HepG2 (cell line): ENCODE results near the gene SMNDC1. TPM values are rescaled to one million over a fixed set of nuclear protein-coding genes. Genes with fewer than 3 reads are reported as not detected.

ENCODE experiments used
- ATAC-seq: fragments of 200-7000 bp; cut with Tn5 transposase; 3 replicates; pipeline ENCODE4 v1.9.1; 2020; ENCODE audit warnings: mild to moderate bottlenecking, moderate library complexity
- BruUV-seq: library from RNA; stranded (reverse); fragments of 400-500 nt; replicated peaks from 2 replicates; lab custom pipeline; 2021; lab: Mats Ljungman, UMichigan
- CTCF ChIA-PET: fragments of 300-600 bp; formaldehyde crosslinking; extraction: SDS; loops from one replicate; lab custom pipeline; 2021; ENCODE audit warnings: low total read pairs, inconsistent platforms, low intra/inter-chr PET ratio; lab: Yijun Ruan, JAX
- POLR2A ChIA-PET: fragments of 350-600 bp; sonication (Branson Sonifier 250); formaldehyde crosslinking; loops from one replicate; lab custom pipeline; 2020; ENCODE audit warnings: antibody characterized with exemption, inconsistent platforms; lab: Yijun Ruan, JAX
- DNase-seq: peaks from one replicate; pipeline ENCODE4 v3.0.0-alpha.2; 2015; ENCODE audit warnings: low spot score
- FAIRE-seq: peaks from 3 replicates; lab custom pipeline; 2011; peaks lifted over from hg19 to GRCh38; lab: Jason Lieb, UNC
- H2AFZ ChIP-seq: one replicate; pipeline ENCODE4 v1.6.1; 2011; ENCODE audit warnings: low read length, inconsistent platforms
- H3K27ac ChIP-seq: fragments of 300-600 bp; 3 replicates; pipeline ENCODE4 v1.8.0; 2011; ENCODE audit warnings: mixed run types, mild to moderate bottlenecking, mixed read lengths, low read length, inconsistent platforms; ENCODE audit not compliant: insufficient read depth; ENCODE audit errors: extremely low read length
- H3K27me3 ChIP-seq, 2 experiments: fragments of 200-600 bp in 1 of 2; 2 replicates in 1 of 2; 3 replicates in 1 of 2; pipeline versions ENCODE4 v1.6.0 to v1.8.0; 2011; ENCODE audit warnings: low read length in 2 of 2, mild to moderate bottlenecking in 2 of 2, moderate library complexity in 2 of 2, inconsistent platforms in 1 of 2; ENCODE audit not compliant: insufficient read depth in 2 of 2, control insufficient read depth in 1 of 2
- H3K36me3 ChIP-seq, 2 experiments: fragments of 200-600 bp in 1 of 2; replicated peaks in 1 of 2; 2 replicates in 1 of 2; 3 replicates in 1 of 2; pipeline versions ENCODE4 v1.5.1 to v1.8.0; 2011; ENCODE audit warnings: low read length in 2 of 2, inconsistent platforms in 1 of 2; ENCODE audit not compliant: insufficient read depth in 2 of 2, control insufficient read depth in 1 of 2
- H3K4me1 ChIP-seq: 2 replicates; pipeline ENCODE4 v1.5.1; 2012; ENCODE audit warnings: low read length, inconsistent platforms; ENCODE audit not compliant: insufficient read depth
- H3K4me2 ChIP-seq: 2 replicates; pipeline ENCODE4 v1.6.0; 2011; ENCODE audit warnings: low read depth, low read length, inconsistent platforms
- H3K4me3 ChIP-seq, 3 experiments: fragments of 200-600 bp in 1 of 3; sonication (generic), shearing (Covaris generic) in 1 of 3; replicated peaks in 1 of 3; 2 replicates each; pipeline ENCODE4 v1.5.1; 2011 to 2016; ENCODE audit warnings: low read length in 3 of 3, inconsistent platforms in 2 of 3, low read depth in 2 of 3, mild to moderate bottlenecking in 2 of 3, control low read depth in 1 of 3, mixed read lengths in 1 of 3; ENCODE audit not compliant: insufficient read depth in 1 of 3
- H3K79me2 ChIP-seq: one replicate; pipeline ENCODE4 v1.6.1; 2011; ENCODE audit warnings: low read length, inconsistent platforms; ENCODE audit not compliant: insufficient read depth
- H3K9ac ChIP-seq: 2 replicates; pipeline ENCODE4 v1.6.0; 2011; ENCODE audit warnings: mild to moderate bottlenecking, low read depth, low read length, inconsistent platforms; ENCODE audit not compliant: insufficient read depth
- H3K9me3 ChIP-seq: 2 replicates; pipeline ENCODE4 v1.5.1; 2012; ENCODE audit warnings: mild to moderate bottlenecking, low read length
- H4K20me1 ChIP-seq: 2 replicates; pipeline ENCODE4 v1.6.0; 2011; ENCODE audit warnings: inconsistent platforms, mild to moderate bottlenecking, low read length, moderate library complexity; ENCODE audit not compliant: insufficient read depth
- BATF2 ChIP-seq: sonication (generic); formaldehyde crosslinking; IDR thresholded peaks from 2 replicates; pipeline ENCODE4 v1.8.0; 2022; ENCODE audit warnings: mild to moderate bottlenecking, missing genetic modification reagents, moderate library complexity
- CENPT ChIP-seq: sonication (generic); formaldehyde crosslinking; IDR thresholded peaks from 2 replicates; pipeline ENCODE4 v1.8.0; 2022; ENCODE audit warnings: low read depth, mild to moderate bottlenecking, moderate library complexity, missing genetic modification reagents
- EZH2 ChIP-seq: conservative IDR thresholded peaks from 2 replicates; pipeline ENCODE4 v1.6.1; 2012; ENCODE audit warnings: mild to moderate bottlenecking, low read depth, low read length, moderate library complexity
- HHEX ChIP-seq: IDR thresholded peaks from 2 replicates; pipeline ENCODE4 v1.6.1; 2016; ENCODE audit warnings: control low read depth
- HNF4G ChIP-seq, 2 experiments: sonication (generic) in 1 of 2; formaldehyde crosslinking in 1 of 2; IDR thresholded peaks; 2 replicates each; pipeline versions ENCODE4 v1.4.0 to v1.6.1; 2011 to 2020; ENCODE audit warnings: borderline replicate concordance in 2 of 2, low read depth in 2 of 2, mild to moderate bottlenecking in 2 of 2, low read length in 1 of 2, missing genetic modification reagents in 1 of 2, moderate library complexity in 1 of 2
- NCOA5 ChIP-seq: sonication (generic); formaldehyde crosslinking; IDR thresholded peaks from 2 replicates; pipeline ENCODE4 v1.4.0; 2020; ENCODE audit warnings: missing genetic modification reagents
- RAD51 ChIP-seq: fragments of 450-650 bp; IDR thresholded peaks from 2 replicates; pipeline ENCODE4 v1.6.1; 2016; ENCODE audit warnings: borderline replicate concordance
- SIX4 ChIP-seq: sonication (generic); formaldehyde crosslinking; IDR thresholded peaks from 2 replicates; pipeline ENCODE4 v1.4.0; 2020; ENCODE audit warnings: missing genetic modification reagents
- SRSF9 ChIP-seq: fragments of 200-400 bp; formaldehyde crosslinking; IDR thresholded peaks from 2 replicates; pipeline ENCODE4 v1.6.1; 2018; ENCODE audit warnings: borderline replicate concordance, mild to moderate bottlenecking, low read depth, low read length; ENCODE audit not compliant: insufficient read depth, poor library complexity, severe bottlenecking
- ZBTB43 ChIP-seq: sonication (generic); formaldehyde crosslinking; conservative IDR thresholded peaks from 2 replicates; pipeline ENCODE4 v1.4.0; 2020; ENCODE audit warnings: missing genetic modification reagents
- ZGPAT ChIP-seq: IDR thresholded peaks from 2 replicates; pipeline ENCODE4 v1.6.1; 2016; ENCODE audit warnings: mild to moderate bottlenecking
- ZNF770 ChIP-seq: sonication (generic); formaldehyde crosslinking; IDR thresholded peaks from 2 replicates; pipeline ENCODE4 v1.5.0; 2020; ENCODE audit warnings: mild to moderate bottlenecking, missing genetic modification reagents
- ZNF773 ChIP-seq: sonication (generic); formaldehyde crosslinking; IDR thresholded peaks from 2 replicates; pipeline ENCODE4 v1.4.0; 2020; ENCODE audit warnings: missing genetic modification reagents, borderline replicate concordance
- WGBS: methylation state at CpG from one replicate; pipeline ENCODE4 v1.1.6; 2017; ENCODE audit warnings: low lambda C conversion rate; 5-methylcytosine and 5-hydroxymethylcytosine counted together
- in situ Hi-C: cut with HindIII; loops from 2 replicates; pipeline ENCODE4 v1.10.0; 2017; ENCODE audit warnings: low pct_unique_long_range_greater_than_20kb; ENCODE audit not compliant: extremely low pct_ligation_motif_present
- intact Hi-C: fragments of 100-400 bp; cut with micrococcal nuclease; formaldehyde crosslinking; loops from one replicate; pipeline ENCODE4 v1.10.0; 2022; ENCODE audit not compliant: unreplicated experiment
- polyA plus RNA-seq, 8 experiments: library from polyadenylated mRNA; depleted of rRNA in 3 of 8; stranded (reverse) in 7 of 8; unstranded in 1 of 8; fragments of >200 nt; fragmentation: Illumina TruSeq in 4 of 8; extraction: Trizol in 4 of 8; gene quantifications; 2 replicates each; pipeline versions ENCODE4 v1.2.1 to v1.2.3, GENCODE V29; 2011 to 2016; ENCODE audit warnings: low read depth in 4 of 8, missing spikeins in 1 of 8, mixed read lengths in 1 of 8; ENCODE audit not compliant: insufficient read depth in 1 of 8
- total RNA-seq, 5 experiments: library from RNA; depleted of rRNA; stranded (reverse); fragments of >200 nt; fragmentation: Illumina TruSeq; extraction: Trizol; gene quantifications; 2 replicates each; pipeline ENCODE4 v1.2.3, GENCODE V29; 2016; ENCODE audit warnings: low read depth in 1 of 5

SMNDC1 gene
- total and polyA plus RNA-seq, 2 of the 13 experiments (the other 11 are each of a cell fraction or from before 2014, with no cell fraction given): 7.8 to 8.9 TPM

- ATAC-seq: no peak
- BruUV-seq: no TSS peak
- Histone ChIP-seq H3K79me2 (peaks cover 5% of the 10 kb centered on the region), H3K27ac (no peak overlapping the region), H3K9ac (no peak overlapping the region), H3K4me3 (no peak overlapping the region), H3K27me3 (no peaks in the 10 kb centered on the region; a peak in 1 of 5 replicates), H3K9me3 (no peaks in the 10 kb centered on the region), H3K4me1 (peaks cover 24% of the 10 kb centered on the region), H3K36me3 (no peaks in the 10 kb centered on the region), H3K4me2 (no peak overlapping the region), H4K20me1 (0 out of 2 replicates have a peak, but pooled peaks cover 2% of the 10 kb centered on the region), H2AFZ (no peak overlapping the region)
- WGBS: 95% methylated on average over 4 of the region's 4 CpGs
- DNase-seq: no peak
- intact Hi-C loops (no loop called here), in situ Hi-C loops (no loop called here)
- CTCF ChIA-PET: no interaction called here
- TF ChIP-seq NCOA5 (CRISPR knock-in tag): no peak
- no peak for TF ChIP-seq SIX4 (CRISPR knock-in tag)
- no peak for TF ChIP-seq SRSF9
- no peak for TF ChIP-seq BATF2
- no peak for TF ChIP-seq ZNF770 (CRISPR knock-in tag)
- TF ChIP-seq ZGPAT (CRISPR knock-in tag): no peak
- no peak for TF ChIP-seq ZNF773 (CRISPR knock-in tag)
- TF ChIP-seq CENPT (CRISPR knock-in tag): no peak
- TF ChIP-seq ZBTB43 (CRISPR knock-in tag): no peak
- TF ChIP-seq EZH2: no peak
- TF ChIP-seq RAD51: no peak
- TF ChIP-seq HNF4G (IDR thresholded peaks at IDR 0.05; ENCODE audit: borderline replicate concordance, low read depth, low read length): no peak
- no peak for TF ChIP-seq HNF4G (CRISPR knock-in tag; IDR thresholded peaks at IDR 0.05; ENCODE audit: borderline replicate concordance, low read depth)
- TF ChIP-seq HHEX (CRISPR knock-in tag): no peak
- POLR2A ChIA-PET: no interaction called here
- FAIRE-seq: no peak
Measured at GRCh38 chr10:110265573-110266193, 39.0 kb downstream of the SMNDC1 start.
